Measurements from ENCODE around the gene LGMN. TPM values are rescaled to one million over a fixed set of nuclear protein-coding genes. Genes with fewer than 3 reads are reported as not detected.

The LGMN gene
- total and polyA plus RNA-seq, 9 of the 15 experiments (the other 6 are each of a cell fraction or from before 2014, with no cell fraction given), result 0.05 to 1.4 (median 0.43) TPM; not detected in 2

DNA sequence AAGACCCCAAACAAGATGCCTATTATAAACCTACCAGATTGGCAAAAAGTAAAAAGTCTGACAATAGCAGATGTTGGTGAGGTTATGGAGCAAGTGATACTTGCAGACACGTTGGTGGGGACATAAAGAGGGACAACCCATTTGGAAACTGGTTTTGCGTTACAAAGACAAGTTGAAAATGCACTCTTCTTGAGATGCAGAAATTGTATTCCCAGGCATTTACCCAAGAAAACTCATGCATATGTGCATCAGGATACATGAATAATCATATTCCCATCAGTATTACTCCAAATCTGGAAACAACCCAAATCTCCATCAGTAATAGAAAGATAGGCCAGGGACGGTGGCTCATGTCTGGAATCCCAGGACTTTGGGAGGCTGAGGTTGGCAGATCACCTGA lies 32.9 kb upstream of the LGMN start:
- WGBS (ENCODE audit: insufficient coverage, low coverage, missing lambda C conversion rate), result 25% methylated on average over 3 of the region's 3 CpGs

More for the DNA sequence above, 32.9 kb upstream of the LGMN start:
- ATAC-seq (no peak), FAIRE-seq (no peak), DNase-seq (ENCODE audit: extremely low read depth in 1 of 4, low spot score in 3 of 4) (no peak)
- no TSS peak for BruUV-seq (replicated peaks)
- H3K4me3 ChIP-seq, result no peak overlapping the region
- no peaks in the 10 kb centered on the region for H3K9me3 ChIP-seq (replicated peaks; ENCODE audit: control insufficient read depth, insufficient read depth, low read depth, low read length)
- no peaks in the 10 kb centered on the region for H4K20me1 ChIP-seq (replicated peaks; ENCODE audit: control insufficient read depth, insufficient read depth, low read length)
- ChIA-PET CTCF (ENCODE audit: low intra/inter-chr PET ratio) (no interaction called here), POLR2A (no interaction called here)
- no peaks in the 10 kb centered on the region for H3K27me3 ChIP-seq (ENCODE audit: control insufficient read depth in 2 of 2, insufficient read depth in 2 of 2, low read length in 2 of 2)
- H3K27ac ChIP-seq (ENCODE audit: extremely low read depth, low read depth, low read length), result no peak overlapping the region
- no peak overlapping the region for H3K4me2 ChIP-seq (ENCODE audit: insufficient read depth, low read length)
- no peaks in the 10 kb centered on the region for H3K79me2 ChIP-seq (ENCODE audit: control insufficient read depth, insufficient read depth, low read length)
- in situ Hi-C loops (cut with MboI) (loop anchor here (5.0 kb wide), 1 partner anchor 69 kb away; no protein-coding TSS in a partner anchor), intact Hi-C loops (cut with micrococcal nuclease) (no loop called here)
- H3K9me1 ChIP-seq (ENCODE audit: control insufficient read depth, insufficient read depth, low read length), result no peaks in the 10 kb centered on the region
- peaks cover 0 to 11% of the 10 kb centered on the region in 2 experiments; a peak in 3 of 5 replicates for H3K4me1 ChIP-seq (replicated peaks in 1 of 2; ENCODE audit: control insufficient read depth in 2 of 2, insufficient read depth in 2 of 2, low read length in 2 of 2)
- TF ChIP-seq DLX4 (CRISPR knock-in tag; IDR thresholded peaks at IDR 0.05) (no peak), TEAD1 (CRISPR knock-in tag; IDR thresholded peaks at IDR 0.05) (no peak), SAFB2 (IDR thresholded peaks at IDR 0.05; ENCODE audit: borderline replicate concordance, low read depth, low read length, severe bottlenecking) (no peak), CBFA2T2 (conservative IDR thresholded peaks at IDR 0.05) (no peak), ZNF354B (CRISPR knock-in tag; IDR thresholded peaks at IDR 0.05) (no peak), PHB (CRISPR knock-in tag; IDR thresholded peaks at IDR 0.05) (no peak), SMARCC2 (IDR thresholded peaks at IDR 0.05; ENCODE audit: low read depth) (no peak)
- no peaks in the 10 kb centered on the region for H3K36me3 ChIP-seq (ENCODE audit: control insufficient read depth, insufficient read depth, low read length)
- no peak overlapping the region for H3K9ac ChIP-seq (ENCODE audit: insufficient read depth in 1 of 2, low read depth in 2 of 2, low read length in 2 of 2)
- H2AFZ ChIP-seq (ENCODE audit: low read depth, low read length), result no peak overlapping the region
